ENCODE results near the gene CCR2. TPM values are rescaled to one million over a fixed set of nuclear protein-coding genes. Genes with fewer than 3 reads are reported as not detected.

CCR2 gene
- total RNA-seq, 1 experiment from 2014 or later = not detected

GRCh38 chr3:46408853-46409252 lies 54.9 kb downstream of the CCR2 start:
- in situ Hi-C loops (cut with HindIII; ENCODE audit: low pct_unique_long_range_greater_than_20kb, low sequenced_read_pairs) = no loop called here
- DNase-seq (ENCODE audit: low read depth, low spot score) = no peak

DNA sequence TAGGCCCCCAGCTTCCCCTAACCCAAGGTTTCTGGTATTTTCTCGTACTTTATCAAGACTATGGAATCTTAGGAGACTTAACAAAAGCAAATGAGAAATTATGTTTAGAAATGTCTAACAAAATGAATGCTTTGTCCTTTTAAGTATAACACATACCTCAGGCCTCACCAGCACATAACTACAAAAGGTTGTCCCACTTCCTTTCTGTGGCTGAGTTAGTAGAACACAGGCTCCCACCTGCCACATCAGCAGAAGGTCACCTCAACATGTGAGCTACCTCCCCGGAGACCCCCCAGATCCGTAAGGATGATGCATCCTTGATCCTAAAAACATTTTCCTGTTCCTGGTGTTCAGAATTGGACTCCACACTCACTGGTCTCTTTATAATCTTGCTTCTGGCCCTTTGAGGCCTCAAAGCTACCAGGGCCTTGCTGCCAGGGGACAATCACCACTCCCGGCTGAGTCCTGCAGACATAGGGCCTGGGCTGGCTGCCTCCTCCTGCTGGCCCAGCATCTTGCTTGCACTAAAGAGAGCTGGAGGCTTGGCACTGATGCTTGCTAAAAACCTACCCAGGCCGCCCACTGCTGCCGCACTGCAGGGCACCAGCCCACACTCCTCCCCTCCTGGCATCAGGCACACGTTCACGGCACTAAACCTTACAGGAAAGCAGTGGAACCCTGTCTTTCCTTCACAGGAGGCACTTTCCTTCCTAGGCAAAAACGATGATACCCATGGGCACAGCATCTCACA lies 56.0 kb downstream of the CCR2 start:
- DNase-seq (ENCODE audit: low read depth, low spot score) = no peak
- in situ Hi-C loops (cut with HindIII; ENCODE audit: low pct_unique_long_range_greater_than_20kb, low sequenced_read_pairs) = no loop called here

Other genes starting within 250 kb of the CCR2 start
- gene CCR1, start 145.8 kb upstream of the CCR2 start, total RNA-seq (2014; rRNA removed; shearing (Covaris generic)) = 0.56 and 1.0 TPM in 2 replicates
- gene CCR3, start 111.7 kb upstream of the CCR2 start, total RNA-seq (2014; rRNA removed; shearing (Covaris generic)) = not detected in 2 replicates
- not detected in 2 replicates for gene CCR5, start 16.8 kb downstream of the CCR2 start, total RNA-seq (2014; rRNA removed; shearing (Covaris generic))
- not detected in 2 replicates for gene CCRL2, start 53.1 kb downstream of the CCR2 start, total RNA-seq (2014; rRNA removed; shearing (Covaris generic))
- gene LTF, start 110.8 kb downstream of the CCR2 start, total RNA-seq (2014; rRNA removed; shearing (Covaris generic)) = 0.11 TPM in 1 of 2 replicates, not detected in the other
- not detected in 2 replicates for gene RTP3, start 143.9 kb downstream of the CCR2 start, total RNA-seq (2014; rRNA removed; shearing (Covaris generic))
- gene LRRC2, start 212.2 kb downstream of the CCR2 start, total RNA-seq (2014; rRNA removed; shearing (Covaris generic)) = not detected in 2 replicates